GM21381 (cell line): Measurements from ENCODE around the gene CDC14B.

Experiments
- ATAC-seq: cut with Tn5 transposase; IDR thresholded peaks from one replicate; pipeline ENCODE4 v1.9.1; 2021; ENCODE audit warnings: mild to moderate bottlenecking, moderate library complexity; ENCODE audit not compliant: unreplicated experiment

CDC14B gene

GRCh38 chr9:96487029-96487396, 132.6 kb downstream of the CDC14B start:
- no peak for ATAC-seq

GRCh38 chr9:96486386-96487028, 133.1 kb downstream of the CDC14B start:
- ATAC-seq: no peak

- ATAC-seq: no peak
Observed at GRCh38 chr9:96485280-96485679, 134.4 kb downstream of the CDC14B start.

DNA sequence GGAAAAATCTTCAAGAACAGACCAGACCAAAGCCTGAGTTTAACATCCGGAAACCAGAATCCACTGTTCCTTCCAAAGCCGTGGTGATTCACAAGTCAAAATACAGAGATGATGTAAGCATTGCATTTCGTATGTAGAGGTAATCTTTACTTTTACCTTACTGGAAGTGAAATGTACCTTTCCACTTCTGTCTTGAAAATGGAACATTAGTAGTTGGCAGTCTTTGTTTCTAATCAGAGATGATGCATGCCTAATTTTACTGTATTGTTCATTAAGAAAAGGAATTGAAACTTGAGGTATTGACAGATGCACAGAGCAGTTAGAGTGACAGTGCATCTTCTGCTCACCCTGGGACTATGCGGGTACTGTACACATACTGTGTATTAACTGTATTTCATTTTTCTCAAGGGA, 135.1 kb downstream of the CDC14B start:
- ATAC-seq: peak; percentile 86

- ATAC-seq: no peak
Observed at GRCh38 chr9:96483733-96484390, 135.8 kb downstream of the CDC14B start.

DNA sequence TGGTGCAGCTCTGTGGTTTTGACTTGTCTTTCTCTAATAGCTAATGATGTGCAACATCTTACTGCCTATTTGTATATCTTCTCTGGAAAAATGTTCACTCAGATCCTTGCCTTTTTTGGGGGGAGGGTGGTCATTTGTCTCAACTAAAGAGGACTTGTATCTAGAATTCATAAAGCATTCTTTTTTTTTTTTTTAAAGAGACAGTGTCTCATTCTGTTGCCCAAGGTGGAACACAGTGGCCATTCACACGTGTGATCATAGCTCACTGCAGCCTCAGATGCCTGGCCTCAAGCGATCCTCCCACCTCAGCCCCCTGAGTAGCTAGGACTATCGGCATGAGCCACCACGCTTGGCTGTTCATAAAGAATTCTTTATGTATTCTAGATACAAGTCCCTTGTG, 136.4 kb downstream of the CDC14B start:
- no peak for ATAC-seq

- no peak for ATAC-seq
Observed at GRCh38 chr9:96482476-96482875, 137.2 kb downstream of the CDC14B start.

DNA sequence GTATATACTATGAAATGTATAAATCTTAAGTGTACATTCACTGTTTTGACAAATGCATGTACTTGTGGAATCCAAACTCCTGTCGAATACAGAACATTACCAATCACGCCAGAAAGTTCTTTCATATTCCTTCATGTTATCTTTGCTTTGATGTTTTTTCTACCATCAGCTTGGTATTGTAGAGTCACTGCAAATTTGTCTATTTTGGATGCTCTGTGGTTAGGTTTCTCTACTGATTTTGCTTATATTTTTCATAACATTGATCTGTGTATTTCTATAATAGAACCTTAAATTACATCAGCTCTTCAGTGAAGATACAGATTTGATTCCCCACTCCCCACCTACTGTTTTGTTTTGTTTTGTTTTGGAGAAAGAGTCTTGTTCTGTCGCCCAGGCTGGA, 138.9 kb downstream of the CDC14B start:
- ATAC-seq: no peak

- peak; percentile 84 for ATAC-seq
Observed at GRCh38 chr9:96478829-96479371, 140.7 kb downstream of the CDC14B start.

- no peak for ATAC-seq
Observed at GRCh38 chr9:96476591-96476990, 143.1 kb downstream of the CDC14B start.

GRCh38 chr9:96476013-96476412, 143.6 kb downstream of the CDC14B start:
- ATAC-seq: no peak

DNA sequence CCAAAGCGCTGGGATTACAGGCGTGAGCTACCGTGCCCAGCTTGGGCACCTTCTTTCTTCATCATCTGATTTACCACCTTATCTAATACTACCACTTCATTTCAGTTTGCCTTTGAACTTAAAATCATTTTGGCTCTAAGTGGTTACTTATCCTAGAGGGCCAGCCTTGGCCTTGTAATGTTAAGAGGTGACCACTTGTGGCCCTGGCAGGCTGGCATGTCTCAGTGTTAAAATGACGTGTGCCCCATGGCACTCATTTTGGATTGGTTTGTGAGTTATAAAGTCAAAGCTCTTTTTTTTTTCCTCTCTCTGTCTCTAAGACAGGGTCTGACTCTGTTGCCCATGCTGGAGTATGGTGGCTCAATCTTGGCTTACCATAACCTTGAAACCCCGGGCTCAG, 151.9 kb downstream of the CDC14B start:
- ATAC-seq: no peak

DNA sequence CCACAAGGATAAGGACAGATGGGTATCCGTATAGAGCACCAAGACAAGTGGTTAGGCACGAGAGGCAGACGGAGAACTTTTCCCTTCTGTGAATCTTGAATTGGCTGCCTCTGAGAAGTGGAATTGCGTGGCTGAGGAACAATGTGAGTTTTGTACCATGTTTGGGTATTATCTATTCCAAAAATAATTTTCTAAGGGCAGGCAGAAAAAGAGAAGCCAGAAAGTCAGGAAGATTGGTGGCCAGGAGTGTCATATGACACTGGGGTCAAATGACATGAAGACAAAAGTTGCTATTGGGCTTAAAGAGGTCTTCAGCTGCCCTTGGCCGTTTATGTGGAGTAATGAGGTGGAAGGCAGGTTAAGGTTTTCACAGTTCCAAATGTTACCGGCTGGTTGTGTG, 155.2 kb downstream of the CDC14B start:
- ATAC-seq: no peak

GRCh38 chr9:96462541-96462940, 157.1 kb downstream of the CDC14B start:
- ATAC-seq: no peak

DNA sequence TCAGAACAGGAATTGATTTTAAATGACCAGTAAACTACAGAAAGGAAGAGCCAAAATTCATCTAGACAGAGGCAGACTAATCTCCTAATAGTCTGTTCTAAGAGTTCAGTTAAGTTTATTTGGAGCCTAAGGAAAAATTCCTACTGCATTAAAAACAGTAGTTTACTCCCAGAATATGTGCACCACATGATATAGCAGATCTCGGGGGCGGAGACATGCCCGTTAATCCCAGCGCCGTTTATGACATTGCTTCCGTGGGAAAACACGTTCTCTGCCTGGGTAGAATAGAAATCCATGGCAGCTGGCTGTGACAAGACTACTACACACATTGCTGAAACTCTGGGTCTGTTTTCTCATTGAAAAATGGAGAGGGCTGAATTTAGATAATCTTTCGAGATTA, 158.3 kb downstream of the CDC14B start:
- ATAC-seq: no peak

- no peak for ATAC-seq
Observed at GRCh38 chr9:96460882-96461281, 158.8 kb downstream of the CDC14B start.

DNA sequence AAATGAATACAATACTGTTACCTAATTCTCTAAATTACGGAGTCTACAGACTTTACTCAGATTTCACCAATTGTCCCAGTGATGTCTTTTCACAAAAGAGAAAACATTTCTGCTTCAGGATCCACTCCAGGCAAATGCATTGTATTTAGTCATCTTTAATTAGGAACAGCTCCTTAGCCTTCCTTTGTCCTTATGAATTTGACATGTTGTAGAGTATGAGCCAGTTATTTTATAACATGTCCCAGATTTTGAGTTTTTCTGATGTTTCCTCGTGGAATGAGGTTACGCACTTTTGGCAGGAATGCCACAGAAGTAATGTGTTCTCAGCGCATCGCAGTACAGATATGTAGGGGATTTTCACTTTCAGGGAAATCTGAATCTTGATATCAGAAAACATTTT, 159.2 kb downstream of the CDC14B start:
- no peak for ATAC-seq

DNA sequence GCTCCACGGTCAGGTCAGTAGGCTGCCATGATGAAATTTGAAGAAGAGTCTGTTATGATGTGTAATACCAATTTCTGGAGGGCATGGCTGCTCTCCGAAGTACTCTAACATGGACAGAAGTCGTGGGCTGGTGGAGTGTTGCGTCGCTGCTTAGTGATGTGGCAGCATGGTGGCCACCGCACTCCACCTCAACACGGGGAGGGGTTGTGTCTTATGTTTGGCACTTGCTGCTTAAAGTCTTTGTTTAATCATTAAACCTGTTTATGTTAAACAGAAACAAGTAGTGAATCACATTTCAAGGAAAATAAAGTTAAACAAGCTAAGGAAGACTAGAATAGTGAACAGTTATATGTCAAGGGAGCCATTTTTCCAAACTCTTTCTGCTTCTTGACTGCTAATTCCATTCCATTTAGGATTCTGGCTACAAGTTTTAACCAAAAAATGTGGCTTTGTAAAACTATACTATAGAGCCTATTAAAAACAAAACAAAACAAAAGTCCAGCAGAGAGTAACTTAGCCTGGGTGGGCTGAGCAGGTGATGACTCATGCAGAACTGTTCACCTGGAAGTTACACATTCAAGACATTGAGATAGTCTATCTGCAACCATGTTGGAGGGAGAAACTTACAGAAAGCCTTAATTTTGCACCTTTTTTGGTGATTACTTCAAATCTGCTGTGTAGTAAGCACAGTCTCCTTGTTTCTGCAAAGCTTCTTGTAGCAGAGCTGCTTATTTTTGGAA, 160.2 kb downstream of the CDC14B start:
- no peak for ATAC-seq

DNA sequence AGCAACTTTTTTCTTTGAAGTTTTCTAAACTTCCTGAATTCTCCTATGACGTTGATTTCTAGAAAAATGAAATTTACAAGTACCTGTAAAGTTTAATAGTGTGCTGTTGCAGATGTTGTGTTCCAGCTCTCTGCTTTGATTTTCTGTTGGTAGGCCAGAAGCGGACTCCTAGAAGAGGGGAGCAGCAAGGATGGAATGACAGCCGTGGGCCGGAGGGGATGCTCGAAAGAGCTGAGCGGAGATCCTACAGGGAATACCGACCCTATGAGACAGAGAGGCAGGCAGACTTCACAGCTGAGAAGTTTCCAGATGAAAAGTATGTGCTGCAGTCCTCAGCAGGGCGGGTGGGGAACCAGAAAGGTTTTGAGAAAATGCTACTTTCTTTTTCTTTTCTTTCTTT, 161.4 kb downstream of the CDC14B start:
- ATAC-seq: no peak

GRCh38 chr9:96457266-96457665, 162.4 kb downstream of the CDC14B start:
- no peak for ATAC-seq

GRCh38 chr9:96453625-96454024, 166.0 kb downstream of the CDC14B start:
- ATAC-seq: no peak
